ENCODE measurements around the gene SHC2.

The SHC2 gene

DNA sequence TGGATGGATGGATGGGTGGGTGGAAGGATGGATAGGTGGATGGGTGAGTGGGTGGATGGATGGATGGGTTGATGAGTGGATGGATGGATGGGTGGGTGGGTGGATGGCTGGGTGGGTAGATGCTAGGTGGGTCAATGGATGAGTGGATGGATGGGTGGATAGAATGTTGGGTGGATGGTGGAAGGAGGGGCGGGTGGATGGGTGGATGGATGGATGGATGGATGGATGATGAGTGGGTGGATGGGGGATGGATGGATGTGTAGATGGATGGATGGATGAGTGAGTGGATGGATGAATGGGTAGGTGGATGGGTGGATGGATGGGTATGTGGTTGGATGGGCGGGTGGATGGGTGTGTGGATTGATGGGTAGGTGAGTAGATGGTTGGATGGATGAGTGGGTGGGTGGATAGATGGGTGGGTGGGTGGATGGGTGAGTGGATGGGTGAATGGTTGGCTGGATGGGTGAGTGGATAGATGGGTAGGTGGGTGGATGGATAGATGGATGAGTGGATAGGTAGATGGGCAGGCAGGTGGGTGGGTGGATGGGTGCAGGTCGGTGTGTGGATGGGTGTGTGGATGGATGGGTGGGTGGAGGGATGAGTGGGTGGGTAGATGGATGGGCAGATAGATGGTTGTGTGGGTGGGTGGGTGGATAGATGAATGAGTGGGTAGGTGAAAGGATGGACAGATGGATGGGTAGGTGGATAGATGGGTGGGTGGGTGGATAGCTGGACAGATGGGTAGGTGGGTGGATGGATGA is 4.4 kb upstream of the SHC2 start:
- H3K27ac ChIP-seq (ENCODE audit: extremely low read depth, low read depth, low read length), result no peak overlapping the region
- TF ChIP-seq ZFHX2 (tag by site-specific recombination; conservative IDR thresholded peaks at IDR 0.05) (peak; percentile 92), ZBTB17 (tag by site-specific recombination; IDR thresholded peaks at IDR 0.05) (peak; percentile 90), ZNF239 (tag by site-specific recombination; IDR thresholded peaks at IDR 0.05) (no peak), ZBTB21 (tag by site-specific recombination; IDR thresholded peaks at IDR 0.05) (no peak), ZNF112 (tag by site-specific recombination; IDR thresholded peaks at IDR 0.05) (no peak), ZNF366 (tag by site-specific recombination; conservative IDR thresholded peaks at IDR 0.05) (peak; percentile 86), EGR2 (tag by site-specific recombination; IDR thresholded peaks at IDR 0.05; ENCODE audit: low read depth) (peak; percentile 85), ZNF585B (tag by site-specific recombination; IDR thresholded peaks at IDR 0.05) (no peak), ZNF350 (tag by site-specific recombination; IDR thresholded peaks at IDR 0.05) (no peak), GLI2 (tag by site-specific recombination; IDR thresholded peaks at IDR 0.05; ENCODE audit: borderline replicate concordance, low read depth) (no peak), SCRT1 (tag by site-specific recombination; IDR thresholded peaks at IDR 0.05; ENCODE audit: borderline replicate concordance) (no peak), ZNF660 (tag by site-specific recombination; IDR thresholded peaks at IDR 0.05) (no peak), SP2 (tag by site-specific recombination; IDR thresholded peaks at IDR 0.05) (no peak), ZFP69B (tag by site-specific recombination; IDR thresholded peaks at IDR 0.05) (no peak), ZNF785 (tag by site-specific recombination; IDR thresholded peaks at IDR 0.05) (no peak), ZNF768 (tag by site-specific recombination; IDR thresholded peaks at IDR 0.05) (no peak), ZNF560 (tag by site-specific recombination; IDR thresholded peaks at IDR 0.05; ENCODE audit: borderline replicate concordance) (no peak), ZNF623 (tag by site-specific recombination; IDR thresholded peaks at IDR 0.05) (no peak), ZNF324 (tag by site-specific recombination; IDR thresholded peaks at IDR 0.05) (no peak), ZNF335 (tag by site-specific recombination; conservative IDR thresholded peaks at IDR 0.05) (no peak), ZNF658 (tag by site-specific recombination; IDR thresholded peaks at IDR 0.05) (no peak), ZNF473 (tag by site-specific recombination; IDR thresholded peaks at IDR 0.05) (no peak), IKZF3 (tag by site-specific recombination; IDR thresholded peaks at IDR 0.05) (no peak), ZNF704 (tag by site-specific recombination; IDR thresholded peaks at IDR 0.05) (no peak), MYNN (tag by site-specific recombination; IDR thresholded peaks at IDR 0.05; ENCODE audit: borderline replicate concordance) (no peak), PBX3 (CRISPR knock-in tag; IDR thresholded peaks at IDR 0.05) (no peak), HOXD13 (CRISPR knock-in tag; IDR thresholded peaks at IDR 0.05; ENCODE audit: borderline replicate concordance) (no peak), ZNF654 (tag by site-specific recombination; IDR thresholded peaks at IDR 0.05; ENCODE audit: low read depth) (no peak)
- TF ChIP-seq, protein P1, sequence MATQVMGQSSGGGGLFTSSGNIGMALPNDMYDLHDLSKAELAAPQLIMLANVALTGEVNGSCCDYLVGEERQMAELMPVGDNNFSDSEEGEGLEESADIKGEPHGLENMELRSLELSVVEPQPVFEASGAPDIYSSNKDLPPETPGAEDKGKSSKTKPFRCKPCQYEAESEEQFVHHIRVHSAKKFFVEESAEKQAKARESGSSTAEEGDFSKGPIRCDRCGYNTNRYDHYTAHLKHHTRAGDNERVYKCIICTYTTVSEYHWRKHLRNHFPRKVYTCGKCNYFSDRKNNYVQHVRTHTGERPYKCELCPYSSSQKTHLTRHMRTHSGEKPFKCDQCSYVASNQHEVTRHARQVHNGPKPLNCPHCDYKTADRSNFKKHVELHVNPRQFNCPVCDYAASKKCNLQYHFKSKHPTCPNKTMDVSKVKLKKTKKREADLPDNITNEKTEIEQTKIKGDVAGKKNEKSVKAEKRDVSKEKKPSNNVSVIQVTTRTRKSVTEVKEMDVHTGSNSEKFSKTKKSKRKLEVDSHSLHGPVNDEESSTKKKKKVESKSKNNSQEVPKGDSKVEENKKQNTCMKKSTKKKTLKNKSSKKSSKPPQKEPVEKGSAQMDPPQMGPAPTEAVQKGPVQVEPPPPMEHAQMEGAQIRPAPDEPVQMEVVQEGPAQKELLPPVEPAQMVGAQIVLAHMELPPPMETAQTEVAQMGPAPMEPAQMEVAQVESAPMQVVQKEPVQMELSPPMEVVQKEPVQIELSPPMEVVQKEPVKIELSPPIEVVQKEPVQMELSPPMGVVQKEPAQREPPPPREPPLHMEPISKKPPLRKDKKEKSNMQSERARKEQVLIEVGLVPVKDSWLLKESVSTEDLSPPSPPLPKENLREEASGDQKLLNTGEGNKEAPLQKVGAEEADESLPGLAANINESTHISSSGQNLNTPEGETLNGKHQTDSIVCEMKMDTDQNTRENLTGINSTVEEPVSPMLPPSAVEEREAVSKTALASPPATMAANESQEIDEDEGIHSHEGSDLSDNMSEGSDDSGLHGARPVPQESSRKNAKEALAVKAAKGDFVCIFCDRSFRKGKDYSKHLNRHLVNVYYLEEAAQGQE (tag by site-specific recombination; IDR thresholded peaks at IDR 0.05), result no peak
- H3K36me3 ChIP-seq (ENCODE audit: control insufficient read depth in 2 of 2, insufficient read depth in 1 of 2, low read length in 2 of 2), result no peaks in the 10 kb centered on the region
- no peaks in the 10 kb centered on the region for H3K4me1 ChIP-seq (ENCODE audit: control insufficient read depth, insufficient read depth, low read length)
- ChIA-PET POLR2A (no interaction called here), CTCF (no interaction called here)
- no peak overlapping the region for H3K4me3 ChIP-seq (ENCODE audit: low read depth, low read length)
- no peaks in the 10 kb centered on the region for H3K9me3 ChIP-seq (ENCODE audit: control insufficient read depth, insufficient read depth, low read depth, low read length)

All from HEK293 (cell line).